B cell (primary cell): ENCODE results near the gene CLIC2. TPM values are rescaled to one million over a fixed set of nuclear protein-coding genes. Genes with fewer than 3 reads are reported as not detected.
"Not testable (repeated sequence)": the region's sequence is repeated elsewhere in the genome, so short reads cannot be mapped to it uniquely, and the experiment has no call there.

Experiments
- ATAC-seq: fragments of 200-7000 bp; cut with Tn5 transposase; one replicate; pipeline ENCODE4 v1.10.0; 2021; ENCODE audit warnings: low read depth, mild to moderate bottlenecking, moderate number of reproducible peaks, moderate library complexity
- CTCF ChIA-PET: fragments of 350-600 bp; sonication (Branson Sonifier 250); formaldehyde crosslinking; loops from one replicate; lab custom pipeline; 2021; ENCODE audit warnings: antibody characterized with exemption, inconsistent platforms; lab: Charles Lee
- POLR2A ChIA-PET: fragments of 350-600 bp; sonication (Branson Sonifier 250); formaldehyde crosslinking; loops from one replicate; lab custom pipeline; 2021; ENCODE audit warnings: antibody characterized with exemption; lab: Charles Lee
- DNase-seq: peaks from one replicate; pipeline ENCODE4 v3.0.0; 2013
- H2AFZ ChIP-seq: 2 replicates; pipeline ENCODE4 v1.6.1; 2012; ENCODE audit warnings: mild to moderate bottlenecking, low read depth, low read length; ENCODE audit not compliant: insufficient read depth, poor library complexity, severe bottlenecking
- H3K27ac ChIP-seq, 2 donors: 1 replicate in 1 of 2; 2 replicates in 1 of 2; pipeline ENCODE4 v1.5.1; 2012 to 2013; ENCODE audit warnings: low read length in 2 of 2, mild to moderate bottlenecking in 2 of 2, moderate library complexity in 1 of 2
- H3K27me3 ChIP-seq, 4 experiments: fragments of 200-600 bp in 1 of 4; sonication (generic) in 1 of 4; replicated peaks in 1 of 4; 1 replicate in 2 of 4; 2 replicates in 2 of 4; pipeline versions ENCODE4 v1.6.1 to v1.7.0; 2013 to 2016; ENCODE audit warnings: low read length in 3 of 4, mild to moderate bottlenecking in 2 of 4, mixed read lengths in 1 of 4, moderate library complexity in 1 of 4; ENCODE audit not compliant: insufficient read depth in 4 of 4, control insufficient read depth in 3 of 4; ENCODE audit errors: control extremely low read depth in 1 of 4
- H3K36me3 ChIP-seq, 2 experiments: replicated peaks in 1 of 2; 1 replicate in 1 of 2; 2 replicates in 1 of 2; pipeline versions ENCODE4 v1.6.1 to v1.7.1; 2013; ENCODE audit warnings: low read length in 1 of 2; ENCODE audit not compliant: insufficient read depth in 2 of 2, control insufficient read depth in 1 of 2; ENCODE audit errors: control extremely low read depth in 1 of 2, extremely low read depth in 1 of 2
- H3K4me1 ChIP-seq, 2 donors: fragments of 200-600 bp in 1 of 2; sonication (generic) in 1 of 2; 1 replicate in 1 of 2; 2 replicates in 1 of 2; pipeline versions ENCODE4 v1.5.1 to v1.6.1; 2013 to 2017; ENCODE audit warnings: low read length in 2 of 2; ENCODE audit not compliant: control insufficient read depth in 2 of 2, insufficient read depth in 2 of 2
- H3K4me2 ChIP-seq: replicated peaks from 2 replicates; pipeline ENCODE3; 2012; ENCODE audit warnings: mild to moderate bottlenecking, low read depth, low read length; ENCODE audit not compliant: poor library complexity, severe bottlenecking
- H3K4me3 ChIP-seq, 5 experiments: fragments of 200-600 bp in 1 of 5; sonication (generic) in 1 of 5; 1 replicate in 3 of 5; 2 replicates in 2 of 5; pipeline versions ENCODE4 v1.5.1 to v1.7.0; 2011 to 2016; ENCODE audit warnings: low read length in 4 of 5, mild to moderate bottlenecking in 4 of 5, low read depth in 2 of 5, control low read depth in 1 of 5, moderate library complexity in 1 of 5; ENCODE audit not compliant: insufficient read depth in 1 of 5; ENCODE audit errors: control extremely low read depth in 1 of 5, extremely low read depth in 1 of 5
- H3K79me2 ChIP-seq: fragments of 200-600 bp; sonication (generic); one replicate; pipeline ENCODE4 v1.6.0; 2016; ENCODE audit warnings: low read length; ENCODE audit not compliant: control insufficient read depth, insufficient read depth
- H3K9ac ChIP-seq: fragments of 200-600 bp; sonication (generic); 2 replicates; pipeline ENCODE4 v1.6.1; 2017; ENCODE audit warnings: mild to moderate bottlenecking, low read length, moderate library complexity
- H3K9me3 ChIP-seq, 3 donors: one replicate each; pipeline versions ENCODE4 v1.6.1 to v1.7.1; 2013; ENCODE audit warnings: low read length in 2 of 3; ENCODE audit not compliant: control insufficient read depth in 2 of 3, insufficient read depth in 1 of 3; ENCODE audit errors: control extremely low read depth in 1 of 3
- H4K20me1 ChIP-seq: 2 replicates; pipeline ENCODE4 v1.6.0; 2012; ENCODE audit warnings: mild to moderate bottlenecking, low read length; ENCODE audit not compliant: insufficient read depth, control insufficient read depth, poor library complexity, severe bottlenecking
- H3K27ac Mint-ChIP-seq: one replicate; pipeline ENCODE4 v1.8.0; 2021; ENCODE audit warnings: mixed read lengths
- H3K27me3 Mint-ChIP-seq: one replicate; pipeline ENCODE4 v1.8.0; 2021; ENCODE audit warnings: mixed read lengths
- H3K4me1 Mint-ChIP-seq: one replicate; pipeline ENCODE4 v1.8.0; 2021; ENCODE audit warnings: mixed read lengths
- H3K4me3 Mint-ChIP-seq: one replicate; pipeline ENCODE4 v1.8.0; 2021; ENCODE audit warnings: mixed read lengths
- H3K9me3 Mint-ChIP-seq: one replicate; pipeline ENCODE4 v1.8.0; 2022; ENCODE audit warnings: mixed read lengths; ENCODE audit not compliant: insufficient read depth
- CTCF ChIP-seq: fragments of 200-600 bp; IDR thresholded peaks from one replicate; pipeline ENCODE4 v1.8.0; 2022; ENCODE audit warnings: antibody characterized with exemption, mild to moderate bottlenecking
- EZH2 ChIP-seq: IDR thresholded peaks from 2 replicates; pipeline ENCODE4 v1.6.1; 2012; ENCODE audit warnings: borderline replicate concordance, low read depth, mild to moderate bottlenecking, moderate library complexity, low read length; ENCODE audit not compliant: insufficient read depth, poor library complexity, severe bottlenecking
- WGBS: methylation state at CpG from one replicate; pipeline ENCODE4 v1.1.5; 2013; ENCODE audit warnings: missing lambda C conversion rate; ENCODE audit not compliant: insufficient coverage; 5-methylcytosine and 5-hydroxymethylcytosine counted together
- intact Hi-C: fragments of 100-400 bp; cut with micrococcal nuclease; formaldehyde crosslinking; loops from one replicate; pipeline ENCODE4 v1.10.0; 2022
- polyA plus RNA-seq: library from polyadenylated mRNA; depleted of rRNA; stranded (reverse); fragments of >200 nt; gene quantifications from 2 replicates; pipeline ENCODE4 v1.2.3, GENCODE V29; 2012
- total RNA-seq, 2 donors: library from RNA; stranded (reverse); fragments of 120-200 nt in 1 of 2; gene quantifications; 1 replicate in 1 of 2; 2 replicates in 1 of 2; pipeline versions ENCODE4 v1.2.3 to v1.2.4, GENCODE V29; 2013 to 2022

CLIC2 gene
- total and polyA plus RNA-seq, 2 donors (not counting 1 experiment from before 2014, with no cell fraction given), result 0.15 to 0.16 TPM

- no CpG with 5 or more reads among the region's 1 CpG for WGBS
- Histone ChIP-seq H3K4me2 (no peak overlapping the region), H3K27ac (no peak overlapping the region), H3K9ac (no peak overlapping the region), H2AFZ (no peak overlapping the region), H3K79me2 (no peaks in the 10 kb centered on the region), H4K20me1 (no peaks in the 10 kb centered on the region), H3K4me3 (no peak overlapping the region), H3K9me3 (peaks cover 0 to 1% (median 0%) of the 10 kb centered on the region in 3 donors), H3K36me3 (no peaks in the 10 kb centered on the region), H3K27me3 (no peaks in the 10 kb centered on the region), H3K4me1 (no peaks in the 10 kb centered on the region)
- ChIA-PET CTCF (no interaction called here), POLR2A (no interaction called here)
- no peak for TF ChIP-seq EZH2
- no peak for TF ChIP-seq CTCF
- no peaks in the 10 kb centered on the region for H3K4me1 Mint-ChIP-seq
- H3K27ac Mint-ChIP-seq, result no peak overlapping the region
- no peak overlapping the region for H3K4me3 Mint-ChIP-seq
- DNase-seq (no peak), ATAC-seq (no peak)
- intact Hi-C loops, result no loop called here
- H3K27me3 Mint-ChIP-seq, result no peaks in the 10 kb centered on the region
- H3K9me3 Mint-ChIP-seq, result no peaks in the 10 kb centered on the region
Observed at GRCh38 chrX:155270969-155271368, 63.4 kb downstream of the CLIC2 start.

DNA sequence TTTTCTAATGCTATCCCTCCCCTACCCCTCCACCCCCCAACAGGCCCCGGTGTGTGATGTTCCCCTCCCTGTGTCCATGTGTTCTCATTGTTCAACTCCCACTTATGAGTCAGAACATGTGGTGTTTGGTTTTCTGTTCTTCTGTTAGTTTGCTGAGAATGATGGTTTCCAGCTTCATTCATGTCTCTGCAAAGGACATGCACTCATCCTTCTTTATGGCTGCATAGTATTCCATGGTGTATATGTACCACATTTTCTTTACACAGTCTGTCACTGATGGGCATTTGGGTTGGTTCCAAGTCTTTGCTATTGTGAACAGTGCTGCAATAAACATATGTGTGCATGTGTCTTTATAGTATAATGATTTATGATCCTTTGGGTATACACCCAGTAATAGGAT, 66.4 kb downstream of the CLIC2 start:
- POLR2A ChIA-PET, H3K4me3 ChIP-seq, H3K4me2 ChIP-seq, DNase-seq, CTCF ChIA-PET, H3K27me3 Mint-ChIP-seq, H3K9me3 Mint-ChIP-seq, H2AFZ ChIP-seq, H4K20me1 ChIP-seq, H3K36me3 ChIP-seq, intact Hi-C loops, H3K9me3 ChIP-seq, H3K27ac Mint-ChIP-seq, H3K27ac ChIP-seq, H3K9ac ChIP-seq, H3K79me2 ChIP-seq, H3K4me3 Mint-ChIP-seq, H3K4me1 ChIP-seq, ATAC-seq, H3K27me3 ChIP-seq: not testable (repeated sequence)
- peaks cover 11% of the 10 kb centered on the region for H3K4me1 Mint-ChIP-seq
- no CpG with 5 or more reads among the region's 1 CpG for WGBS
